ENCODE data around the gene STKLD1.

DNA sequence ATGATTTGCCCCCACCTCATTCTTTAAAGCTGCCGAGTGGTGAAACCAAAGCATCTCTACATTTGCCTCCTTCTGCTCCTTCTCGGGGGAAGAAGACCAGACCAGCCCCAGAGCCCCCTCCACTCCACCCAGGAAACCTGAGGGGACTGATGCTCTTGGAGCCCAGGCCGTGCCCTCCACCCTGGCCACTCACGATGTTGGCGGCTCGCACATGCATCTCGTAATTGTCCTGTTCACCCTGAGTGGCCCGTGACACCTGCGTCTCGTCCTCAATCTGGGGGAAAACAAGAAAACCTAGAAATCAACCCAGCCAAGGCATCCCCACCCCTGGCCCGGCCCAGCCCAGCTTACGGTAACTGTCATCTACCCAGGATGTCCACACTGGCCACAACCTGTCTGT, 31.2 kb upstream of the STKLD1 start:
- TF ChIP-seq CTCF (IDR thresholded peaks at IDR 0.05): no peak
- TF ChIP-seq POLR2A (IDR thresholded peaks at IDR 0.05): no peak

Data from esophagus squamous epithelium (tissue), 4 donors.